CMK (cell line): ENCODE results near the gene LCNL1.

Experiments
- DNase-seq: peaks from one replicate; pipeline ENCODE4 v3.0.0-alpha.2; 2010; ENCODE audit warnings: low read depth

LCNL1 gene

GRCh38 chr9:136982232-136983051 lies at the start of gene LCNL1:
TSS of gene LCNL1 (plus strand) at chr9:136982993. CDS start at chr9:136983587, 594 bp downstream.
- DNase-seq, result no peak

- DNase-seq, result no peak
Measured at GRCh38 chr9:136934277-136934676, 48.5 kb upstream of the LCNL1 start.

GRCh38 chr9:136935651-136936050 lies 47.1 kb upstream of the LCNL1 start:
- DNase-seq, result no peak

GRCh38 chr9:136936645-136937170 lies 46.1 kb upstream of the LCNL1 start:
- no peak for DNase-seq

- DNase-seq, result no peak
Measured at GRCh38 chr9:136937186-136938001, 45.4 kb upstream of the LCNL1 start.

- DNase-seq, result no peak
Measured at GRCh38 chr9:136939431-136939995, 43.3 kb upstream of the LCNL1 start.

GRCh38 chr9:136939996-136940525 lies 42.7 kb upstream of the LCNL1 start:
- no peak for DNase-seq

GRCh38 chr9:136940526-136941230 lies 42.1 kb upstream of the LCNL1 start:
- DNase-seq, result no peak

GRCh38 chr9:136941231-136942111 lies 41.3 kb upstream of the LCNL1 start:
- DNase-seq, result no peak

GRCh38 chr9:136942112-136942880 lies 40.5 kb upstream of the LCNL1 start:
- no peak for DNase-seq

GRCh38 chr9:136942881-136943230 lies 39.9 kb upstream of the LCNL1 start:
- no peak for DNase-seq

GRCh38 chr9:136943291-136944211 lies 39.2 kb upstream of the LCNL1 start:
- DNase-seq, result peak; percentile 9

- no peak for DNase-seq
Measured at GRCh38 chr9:136944212-136944518, 38.6 kb upstream of the LCNL1 start.

GRCh38 chr9:136944519-136945332 lies 38.1 kb upstream of the LCNL1 start, which contains the start of the genes C8G and FBXW5:
TSS of gene C8G (plus strand) at chr9:136945243. CDS start at chr9:136945321, 78 bp downstream.
TSS of gene FBXW5 (minus strand) at chr9:136944738. CDS start at chr9:136944083, 655 bp downstream.
- DNase-seq, result peak; percentile 84

GRCh38 chr9:136945333-136946227 lies 37.2 kb upstream of the LCNL1 start:
- no peak for DNase-seq

- no peak for DNase-seq
Measured at GRCh38 chr9:136946228-136947027, 36.4 kb upstream of the LCNL1 start.
